Mesenchymal stem cell (in vitro differentiated cells and primary cell): ENCODE results near the gene EGFR.
A peak's percentile ranks its signal among the peaks of the same experiment; 100 is the strongest.

Experiments
- DNase-seq: peaks from one replicate; pipeline ENCODE4 v3.0.0-alpha.2; 2013
- H2AFZ ChIP-seq: one replicate; pipeline ENCODE4 v1.6.1; 2013; ENCODE audit warnings: low read depth, mild to moderate bottlenecking, control low read depth, inconsistent platforms, low read length, moderate library complexity
- H2AK5ac ChIP-seq: 2 replicates; pipeline ENCODE4 v1.6.1; 2013; ENCODE audit warnings: low read length, moderate library complexity, mild to moderate bottlenecking, inconsistent platforms; ENCODE audit not compliant: severe bottlenecking
- H2BK120ac ChIP-seq: one replicate; pipeline ENCODE4 v1.6.1; 2013; ENCODE audit warnings: low read depth, mild to moderate bottlenecking, inconsistent platforms, low read length, moderate library complexity
- H2BK12ac ChIP-seq, 2 experiments: one replicate each; pipeline ENCODE4 v1.6.1; 2013; ENCODE audit warnings: inconsistent platforms in 2 of 2, low read length in 2 of 2, mild to moderate bottlenecking in 2 of 2, moderate library complexity in 2 of 2, control low read depth in 1 of 2
- H2BK15ac ChIP-seq: one replicate; pipeline ENCODE4 v1.6.1; 2013; ENCODE audit warnings: mild to moderate bottlenecking, low read depth, inconsistent platforms; ENCODE audit not compliant: poor library complexity, severe bottlenecking
- H2BK5ac ChIP-seq: 2 replicates; pipeline ENCODE4 v1.6.1; 2013; ENCODE audit warnings: low read depth, mild to moderate bottlenecking, low read length, control low read depth, inconsistent platforms; ENCODE audit not compliant: poor library complexity, severe bottlenecking
- H3K14ac ChIP-seq, 2 experiments: one replicate each; pipeline ENCODE4 v1.6.1; 2013; ENCODE audit warnings: inconsistent platforms in 2 of 2, low read length in 2 of 2, control low read depth in 1 of 2, mild to moderate bottlenecking in 1 of 2, moderate library complexity in 1 of 2
- H3K18ac ChIP-seq, 2 experiments: one replicate each; pipeline ENCODE4 v1.6.1; 2013; ENCODE audit warnings: inconsistent platforms in 2 of 2, low read length in 2 of 2, control low read depth in 1 of 2, low read depth in 1 of 2, mild to moderate bottlenecking in 1 of 2
- H3K23ac ChIP-seq, 2 experiments: one replicate each; pipeline ENCODE4 v1.6.1; 2013; ENCODE audit warnings: inconsistent platforms in 2 of 2, low read length in 2 of 2, mild to moderate bottlenecking in 2 of 2, moderate library complexity in 2 of 2, control low read depth in 1 of 2
- H3K27ac ChIP-seq: 2 replicates; pipeline ENCODE4 v1.5.1; 2013; ENCODE audit warnings: mild to moderate bottlenecking, moderate library complexity, low read length, control low read depth, inconsistent platforms; ENCODE audit not compliant: poor library complexity, severe bottlenecking
- H3K27me3 ChIP-seq, 2 experiments: 2 replicates each; pipeline versions ENCODE4 v1.6.1 to v1.7.0; 2013; ENCODE audit warnings: low read length in 2 of 2, mild to moderate bottlenecking in 2 of 2, moderate library complexity in 2 of 2, control low read depth in 1 of 2, inconsistent platforms in 1 of 2; ENCODE audit not compliant: control insufficient read depth in 1 of 2, insufficient read depth in 1 of 2
- H3K36me3 ChIP-seq, 2 experiments: 2 replicates each; pipeline versions ENCODE4 v1.6.1 to v1.7.0; 2013; ENCODE audit warnings: low read length in 2 of 2, control low read depth in 1 of 2, inconsistent platforms in 1 of 2, low read depth in 1 of 2, mild to moderate bottlenecking in 1 of 2; ENCODE audit not compliant: insufficient read depth in 2 of 2, control insufficient read depth in 1 of 2
- H3K4ac ChIP-seq, 2 experiments: one replicate each; pipeline ENCODE4 v1.6.1; 2013; ENCODE audit warnings: inconsistent platforms in 2 of 2, low read length in 2 of 2, mild to moderate bottlenecking in 2 of 2, moderate library complexity in 2 of 2, control low read depth in 1 of 2, low read depth in 1 of 2
- H3K4me1 ChIP-seq: 2 replicates; pipeline ENCODE4 v1.6.1; 2013; ENCODE audit warnings: low read depth, low read length, control low read depth; ENCODE audit not compliant: control insufficient read depth, insufficient read depth
- H3K4me2 ChIP-seq: 2 replicates; pipeline ENCODE4 v1.6.1; 2013; ENCODE audit warnings: low read length, mild to moderate bottlenecking, inconsistent platforms; ENCODE audit not compliant: poor library complexity, severe bottlenecking
- H3K4me3 ChIP-seq, 2 experiments: 2 replicates each; pipeline versions ENCODE4 v1.5.1 to v1.7.0; 2013; ENCODE audit warnings: low read length in 2 of 2, mild to moderate bottlenecking in 2 of 2, control low read depth in 1 of 2, low read depth in 1 of 2; ENCODE audit not compliant: insufficient read depth in 1 of 2
- H3K79me1 ChIP-seq: replicated peaks from 2 replicates; pipeline ENCODE4 v1.6.1; 2013; ENCODE audit warnings: mild to moderate bottlenecking, control low read depth, low read length, inconsistent platforms; ENCODE audit not compliant: poor library complexity, severe bottlenecking
- H3K9ac ChIP-seq: 2 replicates; pipeline ENCODE4 v1.7.0; 2013; ENCODE audit warnings: mild to moderate bottlenecking, low read length, moderate library complexity
- H3K9me3 ChIP-seq: 2 replicates; pipeline ENCODE4 v1.7.0; 2013; ENCODE audit warnings: mild to moderate bottlenecking, low read length; ENCODE audit not compliant: control insufficient read depth
- H4K8ac ChIP-seq: one replicate; pipeline ENCODE4 v1.6.1; 2013; ENCODE audit warnings: inconsistent platforms, mild to moderate bottlenecking, low read length, moderate library complexity
- H4K91ac ChIP-seq: one replicate; pipeline ENCODE4 v1.6.1; 2013; ENCODE audit warnings: mild to moderate bottlenecking, low read length, inconsistent platforms
- WGBS: methylation state at CpG from one replicate; pipeline ENCODE4 v1.1.7; 2013; ENCODE audit warnings: mixed read lengths; 5-methylcytosine and 5-hydroxymethylcytosine counted together

EGFR gene

GRCh38 chr7:55100544-55101327, 81.9 kb downstream of the EGFR start:
- H4K8ac ChIP-seq = peak overlapping the region; percentile 66
- H2BK12ac ChIP-seq = peak overlapping the region; percentile 23 to 58
- H3K4me3 ChIP-seq = no peak overlapping the region
- peak overlapping the region; percentile 29 to 70 for H3K4ac ChIP-seq
- H2AFZ ChIP-seq = no peak overlapping the region
- peaks cover 14% of the 10 kb centered on the region for H3K4me1 ChIP-seq
- H3K36me3 ChIP-seq = peaks cover 4 to 23% of the 10 kb centered on the region in 2 experiments
- no peak overlapping the region for H2AK5ac ChIP-seq
- H3K79me1 ChIP-seq = peaks cover 43% of the 10 kb centered on the region
- H3K9ac ChIP-seq = peak overlapping the region; percentile 51
- no peaks in the 10 kb centered on the region for H3K27me3 ChIP-seq
- no peak overlapping the region for H3K4me2 ChIP-seq
- H3K14ac ChIP-seq = peak overlapping the region in 1 of 2 experiments; percentile 11
- H2BK120ac ChIP-seq = no peak overlapping the region
- H3K9me3 ChIP-seq = no peaks in the 10 kb centered on the region
- peak overlapping the region; percentile 40 to 71 for H3K18ac ChIP-seq
- H2BK15ac ChIP-seq = peak overlapping the region; percentile 97
- peak overlapping the region; percentile 60 for H4K91ac ChIP-seq
- no peak for DNase-seq
- no peak overlapping the region for H3K27ac ChIP-seq
- no peak overlapping the region for H2BK5ac ChIP-seq
- 73% methylated on average over 21 of the region's 21 CpGs for WGBS
- no peak overlapping the region for H3K23ac ChIP-seq

GRCh38 chr7:55101359-55101758, 82.5 kb downstream of the EGFR start:
- H4K8ac ChIP-seq = no peak overlapping the region
- no peak overlapping the region for H2BK12ac ChIP-seq
- peak overlapping the region; percentile 51 for H3K9ac ChIP-seq
- H3K4me1 ChIP-seq = peaks cover 19% of the 10 kb centered on the region
- no peak overlapping the region for H2BK120ac ChIP-seq
- no peak overlapping the region for H3K4me3 ChIP-seq
- DNase-seq = no peak
- no peak overlapping the region for H3K27ac ChIP-seq
- no peaks in the 10 kb centered on the region for H3K9me3 ChIP-seq
- no peak overlapping the region for H3K4ac ChIP-seq
- H2BK15ac ChIP-seq = no peak overlapping the region
- no peak overlapping the region for H3K23ac ChIP-seq
- no peak overlapping the region for H4K91ac ChIP-seq
- peaks cover 43% of the 10 kb centered on the region for H3K79me1 ChIP-seq
- H3K14ac ChIP-seq = no peak overlapping the region
- H3K27me3 ChIP-seq = no peaks in the 10 kb centered on the region
- H3K18ac ChIP-seq = no peak overlapping the region
- H3K36me3 ChIP-seq = peaks cover 4 to 22% of the 10 kb centered on the region in 2 experiments
- WGBS = 96% methylated on average over 9 of the region's 9 CpGs
- H2AK5ac ChIP-seq = no peak overlapping the region
- no peak overlapping the region for H2BK5ac ChIP-seq
- no peak overlapping the region for H3K4me2 ChIP-seq
- no peak overlapping the region for H2AFZ ChIP-seq

GRCh38 chr7:55104123-55104522, 85.3 kb downstream of the EGFR start:
- H3K18ac ChIP-seq = peak overlapping the region; percentile 51 to 69
- H3K79me1 ChIP-seq = peaks cover 37% of the 10 kb centered on the region
- peak overlapping the region in 1 of 2 experiments; percentile 13 for H3K4ac ChIP-seq
- DNase-seq = no peak
- H2BK5ac ChIP-seq = no peak overlapping the region
- no peak overlapping the region for H2BK15ac ChIP-seq
- no peak overlapping the region for H2BK120ac ChIP-seq
- no peaks in the 10 kb centered on the region for H3K9me3 ChIP-seq
- H3K36me3 ChIP-seq = peaks cover 4 to 22% of the 10 kb centered on the region in 2 experiments
- H4K8ac ChIP-seq = no peak overlapping the region
- WGBS = 94% methylated on average over 12 of the region's 12 CpGs
- H4K91ac ChIP-seq = peak overlapping the region; percentile 0
- no peak overlapping the region for H3K27ac ChIP-seq
- H3K4me2 ChIP-seq = no peak overlapping the region
- H3K27me3 ChIP-seq = no peaks in the 10 kb centered on the region
- H3K4me3 ChIP-seq = no peak overlapping the region
- H3K23ac ChIP-seq = no peak overlapping the region
- H2AK5ac ChIP-seq = no peak overlapping the region
- H2BK12ac ChIP-seq = peak overlapping the region; percentile 20 to 72
- peak overlapping the region in 1 of 2 experiments; percentile 41 for H3K14ac ChIP-seq
- no peak overlapping the region for H3K9ac ChIP-seq
- peaks cover 22% of the 10 kb centered on the region for H3K4me1 ChIP-seq
- no peak overlapping the region for H2AFZ ChIP-seq

- H3K36me3 ChIP-seq = peaks cover 4 to 22% of the 10 kb centered on the region in 2 experiments
- no peak overlapping the region for H3K4me3 ChIP-seq
- peak overlapping the region in 1 of 2 experiments; percentile 20 for H2BK12ac ChIP-seq
- no peak overlapping the region for H3K23ac ChIP-seq
- no peak overlapping the region for H2BK120ac ChIP-seq
- peak overlapping the region; percentile 80 for H2BK15ac ChIP-seq
- no peaks in the 10 kb centered on the region for H3K27me3 ChIP-seq
- H2AFZ ChIP-seq = no peak overlapping the region
- H3K9me3 ChIP-seq = no peaks in the 10 kb centered on the region
- no peak overlapping the region for H4K91ac ChIP-seq
- no peak overlapping the region for H3K4ac ChIP-seq
- no peak overlapping the region for H3K14ac ChIP-seq
- no peak overlapping the region for H2AK5ac ChIP-seq
- H4K8ac ChIP-seq = peak overlapping the region; percentile 55
- peaks cover 34% of the 10 kb centered on the region for H3K79me1 ChIP-seq
- H2BK5ac ChIP-seq = no peak overlapping the region
- H3K4me1 ChIP-seq = peaks cover 26% of the 10 kb centered on the region
- 4% methylated on average over 1 of the region's 3 CpGs for WGBS
- H3K9ac ChIP-seq = no peak overlapping the region
- H3K18ac ChIP-seq = peak overlapping the region in 1 of 2 experiments; percentile 65
- no peak overlapping the region for H3K4me2 ChIP-seq
- no peak for DNase-seq
- H3K27ac ChIP-seq = no peak overlapping the region
These were observed 86.1 kb downstream of the EGFR start for GRCh38 chr7:55104712-55105433.
